AG09309 (cell line): ENCODE results near the gene MCU.
"Not testable (repeated sequence)": the region's sequence is repeated elsewhere in the genome, so short reads cannot be mapped to it uniquely, and the experiment has no call there.

Experiments
- DNase-seq: peaks from one replicate; pipeline ENCODE4 v3.0.0-alpha.2; 2010; ENCODE audit warnings: low read depth
- H3K4me3 ChIP-seq: 2 replicates; pipeline ENCODE4 v1.5.1; 2011; ENCODE audit warnings: mild to moderate bottlenecking, low read depth, low read length, moderate library complexity; ENCODE audit not compliant: control insufficient read depth
- CTCF ChIP-seq: IDR thresholded peaks from 2 replicates; pipeline ENCODE4 v1.5.1; 2011; ENCODE audit warnings: mild to moderate bottlenecking, low read depth, low read length, inconsistent platforms; ENCODE audit not compliant: insufficient read depth, control insufficient read depth; ENCODE audit errors: missing control alignments

MCU gene

GRCh38 chr10:72691863-72692743 is at the start of gene MCU:
Gene MCU (plus strand): TSS chr10:72692143. CDS start chr10:72692152, 9 bp downstream.
- peak; percentile 68 for DNase-seq
- TF ChIP-seq CTCF: peak; percentile 1
- H3K4me3 ChIP-seq: peak within 1 kb of the TSS; percentile 85

GRCh38 chr10:72642318-72642717 is 49.6 kb upstream of the MCU start:
- no peak overlapping the region for H3K4me3 ChIP-seq
- DNase-seq: no peak
- TF ChIP-seq CTCF: no peak

- H3K4me3 ChIP-seq: no peak overlapping the region
- TF ChIP-seq CTCF: no peak
- DNase-seq: no peak
Measured at GRCh38 chr10:72645263-72645858, 46.6 kb upstream of the MCU start.

- not testable (repeated sequence) for H3K4me3 ChIP-seq, DNase-seq
Measured at GRCh38 chr10:72646971-72647370, 45.0 kb upstream of the MCU start.

GRCh38 chr10:72648301-72648700 is 43.6 kb upstream of the MCU start:
- TF ChIP-seq CTCF: no peak
- no peak overlapping the region for H3K4me3 ChIP-seq
- DNase-seq: no peak

GRCh38 chr10:72649291-72649690 is 42.7 kb upstream of the MCU start:
- TF ChIP-seq CTCF: no peak

More at GRCh38 chr10:72649291-72649690, 42.7 kb upstream of the MCU start:
- DNase-seq: no peak
- H3K4me3 ChIP-seq: no peak overlapping the region
